Endothelial cell of umbilical vein (primary cell): ENCODE measurements around the gene ZFHX2. TPM values are rescaled to one million over a fixed set of nuclear protein-coding genes. Genes with fewer than 3 reads are reported as not detected.

Experiments
- BruUV-seq: library from RNA; stranded (reverse); fragments of 400-500 nt; replicated peaks from 2 replicates; lab custom pipeline; 2021; lab: Mats Ljungman, UMichigan
- CTCF ChIA-PET: fragments of 300-600, 350-600 bp; sonication (Branson Sonifier 250); formaldehyde crosslinking; loops from one replicate; lab custom pipeline; 2021; ENCODE audit warnings: antibody characterized with exemption, inconsistent platforms; lab: Charles Lee
- POLR2A ChIA-PET: fragments of 300-600, 350-600 bp; sonication (Branson Sonifier 250); formaldehyde crosslinking; loops from one replicate; lab custom pipeline; 2021; ENCODE audit warnings: antibody characterized with exemption, inconsistent platforms; lab: Charles Lee
- DNase-seq: peaks from one replicate; pipeline ENCODE4 v3.0.0-alpha.2; 2011; ENCODE audit warnings: low read depth, low spot score
- FAIRE-seq: peaks from 2 replicates; lab custom pipeline; 2011; peaks lifted over from hg19 to GRCh38; lab: Jason Lieb, UNC
- H2AFZ ChIP-seq: 2 replicates; pipeline ENCODE4 v1.6.0; 2012; ENCODE audit warnings: low read depth, low read length, control low read depth, inconsistent platforms
- H3K27ac ChIP-seq: 2 replicates; pipeline ENCODE4 v1.5.1; 2011; ENCODE audit warnings: low read depth, mild to moderate bottlenecking, control low read depth, low read length, moderate library complexity; ENCODE audit not compliant: insufficient read depth
- H3K27me3 ChIP-seq, 2 experiments: 2 replicates each; pipeline versions ENCODE4 v1.6.0 to v1.6.1; 2011; ENCODE audit warnings: low read length in 2 of 2, mixed read lengths in 1 of 2; ENCODE audit not compliant: control insufficient read depth in 2 of 2, insufficient read depth in 2 of 2
- H3K36me3 ChIP-seq, 2 experiments: 2 replicates in 1 of 2; 3 replicates in 1 of 2; pipeline ENCODE4 v1.5.1; 2011; ENCODE audit warnings: low read length in 2 of 2, mild to moderate bottlenecking in 1 of 2, moderate library complexity in 1 of 2; ENCODE audit not compliant: control insufficient read depth in 2 of 2, insufficient read depth in 2 of 2; ENCODE audit errors: extremely low read depth in 1 of 2
- H3K4me1 ChIP-seq: 3 replicates; pipeline ENCODE4 v1.5.1; 2011; ENCODE audit warnings: mild to moderate bottlenecking, low read length; ENCODE audit not compliant: control insufficient read depth, insufficient read depth; ENCODE audit errors: extremely low read depth
- H3K4me2 ChIP-seq: 2 replicates; pipeline ENCODE4 v1.6.1; 2011; ENCODE audit warnings: low read length, control low read depth, mixed read lengths; ENCODE audit not compliant: insufficient read depth
- H3K4me3 ChIP-seq, 3 experiments: fragments of 200-600 bp in 1 of 3; sonication (generic), shearing (Covaris generic) in 1 of 3; replicated peaks in 1 of 3; 2 replicates each; pipeline ENCODE4 v1.5.1; 2011 to 2016; ENCODE audit warnings: control low read depth in 3 of 3, low read length in 3 of 3, mild to moderate bottlenecking in 2 of 3, inconsistent platforms in 1 of 3, low read depth in 1 of 3, moderate library complexity in 1 of 3; ENCODE audit not compliant: insufficient read depth in 1 of 3
- H3K79me2 ChIP-seq: 2 replicates; pipeline ENCODE4 v1.6.0; 2012; ENCODE audit warnings: low read length, inconsistent platforms; ENCODE audit not compliant: control insufficient read depth, insufficient read depth
- H3K9ac ChIP-seq: replicated peaks from 2 replicates; pipeline ENCODE3; 2011; ENCODE audit warnings: low read length, control low read depth; ENCODE audit not compliant: insufficient read depth; ENCODE audit errors: extremely low read depth
- H3K9me1 ChIP-seq: replicated peaks from 3 replicates; pipeline ENCODE4 v1.6.0; 2011; ENCODE audit warnings: mild to moderate bottlenecking, low read length; ENCODE audit not compliant: control insufficient read depth, insufficient read depth; ENCODE audit errors: extremely low read depth
- H3K9me3 ChIP-seq: replicated peaks from 2 replicates; pipeline ENCODE4 v1.5.1; 2012; ENCODE audit warnings: low read length, inconsistent platforms; ENCODE audit not compliant: control insufficient read depth, insufficient read depth
- H4K20me1 ChIP-seq: replicated peaks from 2 replicates; pipeline ENCODE3; 2011; ENCODE audit warnings: mild to moderate bottlenecking, low read length; ENCODE audit not compliant: control insufficient read depth, insufficient read depth; ENCODE audit errors: extremely low read depth
- CTCF ChIP-seq, 2 donors: IDR thresholded peaks; 1 replicate in 1 of 2; 2 replicates in 1 of 2; pipeline ENCODE4 v1.5.1; 2011; ENCODE audit warnings: low read length in 2 of 2, mild to moderate bottlenecking in 2 of 2, moderate library complexity in 2 of 2, control low read depth in 1 of 2, inconsistent platforms in 1 of 2, low read depth in 1 of 2; ENCODE audit not compliant: insufficient read depth in 1 of 2; ENCODE audit errors: extremely low read depth in 1 of 2
- EZH2 ChIP-seq: IDR thresholded peaks from 2 replicates; pipeline ENCODE4 v1.6.1; 2012; ENCODE audit warnings: borderline replicate concordance, low read depth, mild to moderate bottlenecking, moderate library complexity, low read length, inconsistent platforms; ENCODE audit not compliant: severe bottlenecking
- FOS ChIP-seq: IDR thresholded peaks from 2 replicates; pipeline ENCODE4 v1.6.1; 2011; ENCODE audit warnings: mild to moderate bottlenecking, low read length, moderate library complexity, borderline replicate concordance; ENCODE audit not compliant: insufficient read depth
- GATA2 ChIP-seq: IDR thresholded peaks from 2 replicates; pipeline ENCODE4 v1.7.0; 2011; ENCODE audit warnings: low read depth, mild to moderate bottlenecking, moderate library complexity, mixed read lengths, low read length; ENCODE audit not compliant: insufficient read length, insufficient read depth
- JUN ChIP-seq: IDR thresholded peaks from 2 replicates; pipeline ENCODE4 v1.6.1; 2011; ENCODE audit warnings: borderline replicate concordance, low read depth; ENCODE audit not compliant: insufficient read length, insufficient read depth
- MAX ChIP-seq: IDR thresholded peaks from 2 replicates; pipeline ENCODE4 v1.6.1; 2011; ENCODE audit not compliant: insufficient read depth, insufficient read length
- MYC ChIP-seq: IDR thresholded peaks from one replicate; pipeline ENCODE4 v1.6.1; 2011; ENCODE audit warnings: mild to moderate bottlenecking, low read depth, low read length
- POLR2A ChIP-seq: IDR thresholded peaks from 2 replicates; pipeline ENCODE4 v1.6.1; 2012; ENCODE audit warnings: low read depth, mild to moderate bottlenecking, control low read depth, low read length
- POLR2AphosphoS5 ChIP-seq: IDR thresholded peaks from 2 replicates; pipeline ENCODE4 v1.6.1; 2012; ENCODE audit warnings: low read depth, mild to moderate bottlenecking, control low read depth, low read length, moderate library complexity; ENCODE audit not compliant: insufficient read depth
- dilution Hi-C: fragments of 300-500 bp; cut with MboI; formaldehyde crosslinking; loops from one replicate; pipeline ENCODE4 v1.15.0; 2019; ENCODE audit warnings: low sequenced_read_pairs; ENCODE audit not compliant: extremely low pct_ligation_motif_present
- intact Hi-C: fragments of 100-400 bp; cut with micrococcal nuclease; formaldehyde crosslinking; loops from one replicate; pipeline ENCODE4 v1.10.0; 2022
- polyA plus RNA-seq, 4 experiments: library from polyadenylated mRNA; depleted of rRNA in 3 of 4; stranded (reverse) in 3 of 4; unstranded in 1 of 4; fragments of >200 nt; gene quantifications; 2 replicates each; pipeline versions ENCODE4 v1.2.1 to v1.2.3, GENCODE V29; 2011 to 2012; ENCODE audit warnings: missing spikeins in 1 of 4
- total RNA-seq: library from RNA; stranded (reverse); gene quantifications from 2 replicates; pipeline ENCODE4 v1.2.3, GENCODE V29; 2021

ZFHX2 gene
- total and polyA plus RNA-seq, 2 donors (not counting 3 experiments of a cell fraction or from before 2014, with no cell fraction given): 0.25 to 2.3 TPM

GRCh38 chr14:23570806-23571483 lies 19.4 kb upstream of the ZFHX2 start:
- Histone ChIP-seq H3K36me3 (no peaks in the 10 kb centered on the region), H3K79me2 (no peaks in the 10 kb centered on the region), H3K27ac (no peak overlapping the region), H3K9me3 (no peaks in the 10 kb centered on the region), H3K4me3 (no peak overlapping the region), H3K27me3 (peaks cover 16 to 20% of the 10 kb centered on the region in 2 experiments), H3K9me1 (no peaks in the 10 kb centered on the region), H3K9ac (no peak overlapping the region), H3K4me2 (no peak overlapping the region), H4K20me1 (no peaks in the 10 kb centered on the region), H3K4me1 (peaks cover 4% of the 10 kb centered on the region), H2AFZ (no peak overlapping the region)
- dilution Hi-C loops: no loop called here
- FAIRE-seq: no peak
- BruUV-seq: no TSS peak
- intact Hi-C loops: no loop called here
- CTCF ChIA-PET: interaction anchor here (1.1 to 3.6 kb wide), 4 partner anchors 9 to 340 kb away, joined by 3 to 12 read pairs (median 4); no protein-coding TSS in a partner anchor
- POLR2A ChIA-PET: no interaction called here
- no peak for DNase-seq
- TF ChIP-seq FOS (no peak), CTCF (IDR thresholded peaks at IDR 0.05; ENCODE audit: extremely low read depth in 1 of 2, insufficient read depth in 1 of 2, low read depth in 1 of 2, low read length in 2 of 2) (no peak), MAX (no peak), POLR2AphosphoS5 (no peak), EZH2 (no peak), GATA2 (no peak), JUN (no peak), MYC (no peak), POLR2A (no peak)
